ENCODE data around the gene KLF7. TPM values are rescaled to one million over a fixed set of nuclear protein-coding genes. Genes with fewer than 3 reads are reported as not detected.
"Not testable (repeated sequence)": the region's sequence is repeated elsewhere in the genome, so short reads cannot be mapped to it uniquely, and the experiment has no call there.

KLF7 gene
- total RNA-seq, 1 donor from 2014 or later, result 35.8 TPM

DNA sequence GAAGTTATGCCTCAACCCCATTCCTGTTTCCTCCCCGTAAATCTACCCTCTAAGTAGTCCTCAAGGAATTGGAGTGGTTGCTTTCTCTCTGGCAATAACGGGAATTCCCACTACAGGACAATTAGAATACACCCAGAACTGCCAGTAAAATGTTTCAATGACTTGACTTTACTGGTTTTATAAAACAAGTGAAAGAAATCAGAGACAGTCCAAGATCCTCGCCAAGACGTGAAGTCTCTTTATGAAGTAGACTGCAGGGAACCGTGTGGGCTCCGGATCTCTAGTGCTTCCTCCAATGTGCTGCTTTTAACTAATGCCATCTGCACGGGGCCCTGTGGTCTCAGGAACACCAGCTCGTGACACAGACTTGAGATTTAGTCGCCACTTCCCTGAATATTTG, 125.1 kb downstream of the KLF7 start:
- TF ChIP-seq CTCF (IDR thresholded peaks at IDR 0.05), result no peak
- Mint-ChIP-seq H3K9me3 (no peaks in the 10 kb centered on the region), H3K27ac (no peak overlapping the region), H3K4me3 (no peak overlapping the region), H3K4me1 (no peaks in the 10 kb centered on the region), H3K27me3 (peaks cover 22% of the 10 kb centered on the region), H3K36me3 (ENCODE audit: low read depth) (no peaks in the 10 kb centered on the region)
- ChIA-PET CTCF (no interaction called here), POLR2A (no interaction called here)
- DNase-seq, result no peak
- intact Hi-C loops (cut with micrococcal nuclease), result no loop called here
- ATAC-seq (ENCODE audit: low read depth), result no peak

DNA sequence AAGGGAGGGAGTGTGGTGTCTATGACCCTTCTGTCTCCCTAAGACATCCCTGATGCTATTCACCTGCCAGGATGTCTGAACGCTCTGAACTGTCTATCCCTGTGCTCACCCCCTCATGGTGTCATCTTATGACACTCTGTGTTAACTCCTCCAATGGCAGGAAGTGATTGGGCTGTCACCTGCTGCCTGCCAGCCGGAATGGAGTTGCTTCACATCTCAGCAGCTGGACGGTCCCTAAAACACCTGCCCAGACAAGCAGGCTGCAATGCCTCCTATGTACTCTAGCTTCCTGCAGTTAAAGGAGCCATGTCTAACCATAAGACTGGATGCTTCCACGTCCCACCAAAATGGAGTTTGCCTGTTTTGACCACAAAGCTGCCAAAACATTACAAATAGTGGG, 126.5 kb downstream of the KLF7 start:
- Mint-ChIP-seq H3K36me3 (ENCODE audit: low read depth) (no peaks in the 10 kb centered on the region), H3K4me3 (no peak overlapping the region), H3K27me3 (peaks cover 20% of the 10 kb centered on the region), H3K9me3 (no peaks in the 10 kb centered on the region), H3K27ac (no peak overlapping the region), H3K4me1 (no peaks in the 10 kb centered on the region)
- ChIA-PET POLR2A (no interaction called here), CTCF (no interaction called here)
- ATAC-seq (ENCODE audit: low read depth) (no peak), DNase-seq (no peak)
- intact Hi-C loops (cut with micrococcal nuclease), result no loop called here
- no peak for TF ChIP-seq CTCF (IDR thresholded peaks at IDR 0.05)

GRCh38 chr2:207038299-207038698, 127.4 kb downstream of the KLF7 start:
- DNase-seq (no peak), ATAC-seq (ENCODE audit: low read depth) (no peak)
- TF ChIP-seq CTCF (IDR thresholded peaks at IDR 0.05), result no peak
- H3K9me3 Mint-ChIP-seq, result peaks cover 8% of the 10 kb centered on the region
- H3K27me3 Mint-ChIP-seq, result peaks cover 20% of the 10 kb centered on the region
- H3K4me1 Mint-ChIP-seq, result no peaks in the 10 kb centered on the region
- CTCF ChIA-PET, result no interaction called here
- intact Hi-C loops (cut with micrococcal nuclease), result no loop called here
- no peak overlapping the region for H3K27ac Mint-ChIP-seq
- POLR2A ChIA-PET, result interaction anchor here (0.6 kb wide), 1 partner anchor 878 kb away, joined by 3 read pairs; no protein-coding TSS in a partner anchor
- H3K36me3 Mint-ChIP-seq (ENCODE audit: low read depth), result no peaks in the 10 kb centered on the region
- no peak overlapping the region for H3K4me3 Mint-ChIP-seq

- Mint-ChIP-seq H3K27ac (no peak overlapping the region), H3K4me1 (no peaks in the 10 kb centered on the region), H3K4me3 (no peak overlapping the region), H3K27me3 (peaks cover 20% of the 10 kb centered on the region), H3K36me3 (ENCODE audit: low read depth) (no peaks in the 10 kb centered on the region), H3K9me3 (peaks cover 11% of the 10 kb centered on the region)
- POLR2A ChIA-PET, result interaction anchor here (0.6 kb wide), 1 partner anchor 878 kb away, joined by 3 read pairs; no protein-coding TSS in a partner anchor
- no peak for TF ChIP-seq CTCF (IDR thresholded peaks at IDR 0.05)
- DNase-seq (no peak), ATAC-seq (ENCODE audit: low read depth) (no peak)
- intact Hi-C loops (cut with micrococcal nuclease), result no loop called here
- CTCF ChIA-PET, result no interaction called here
Measured at GRCh38 chr2:207037896-207038295, 127.9 kb downstream of the KLF7 start.

- POLR2A ChIA-PET; ATAC-seq (ENCODE audit: low read depth): not testable (repeated sequence)
- H3K27me3 Mint-ChIP-seq, result peaks cover 20% of the 10 kb centered on the region
Measured at GRCh38 chr2:207037023-207037422, 128.7 kb downstream of the KLF7 start.

DNA sequence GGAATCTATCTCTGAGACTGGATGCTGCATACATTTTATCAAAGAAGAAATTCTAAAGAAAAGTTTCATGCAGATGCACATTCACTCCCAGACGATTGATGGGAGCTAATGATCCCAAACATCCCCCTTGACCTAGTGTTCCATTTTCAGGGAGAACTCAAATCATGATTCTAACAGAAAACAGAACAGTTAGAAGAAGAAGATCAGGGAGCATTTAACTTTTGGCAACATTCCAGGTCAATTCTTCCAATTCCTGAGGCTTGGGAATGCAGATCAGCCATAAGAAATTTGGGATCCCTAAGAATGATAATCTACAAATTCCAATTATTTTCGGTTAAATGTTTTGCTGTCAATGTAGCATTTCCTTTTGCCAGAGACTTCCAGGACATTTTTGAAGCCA, 129.9 kb downstream of the KLF7 start:
- H3K9me3 Mint-ChIP-seq, result peaks cover 12% of the 10 kb centered on the region
- POLR2A ChIA-PET, result no interaction called here
- ATAC-seq (ENCODE audit: low read depth) (no peak), DNase-seq (no peak)
- no peak for TF ChIP-seq CTCF (IDR thresholded peaks at IDR 0.05)
- intact Hi-C loops (cut with micrococcal nuclease), result no loop called here
- H3K27ac Mint-ChIP-seq, result no peak overlapping the region
- H3K27me3 Mint-ChIP-seq, result peaks cover 15% of the 10 kb centered on the region
- CTCF ChIA-PET, result no interaction called here
- no peak overlapping the region for H3K4me3 Mint-ChIP-seq
- H3K36me3 Mint-ChIP-seq (ENCODE audit: low read depth), result no peaks in the 10 kb centered on the region
- no peaks in the 10 kb centered on the region for H3K4me1 Mint-ChIP-seq

More at GRCh38 chr2:207037023-207037422, 128.7 kb downstream of the KLF7 start:
- CTCF ChIA-PET; H3K27ac Mint-ChIP-seq; intact Hi-C loops (cut with micrococcal nuclease); H3K36me3 Mint-ChIP-seq (ENCODE audit: low read depth); H3K4me1 Mint-ChIP-seq; DNase-seq; H3K4me3 Mint-ChIP-seq: not testable (repeated sequence)
- H3K9me3 Mint-ChIP-seq, result peaks cover 12% of the 10 kb centered on the region

All from activated B cell treated with CpG ODN at 0.5 μM for 24 hours (primary cell).